CD1c-positive myeloid dendritic cell (primary cell): ENCODE results near the gene ATP8B2.
"Not testable (repeated sequence)": the region's sequence is repeated elsewhere in the genome, so short reads cannot be mapped to it uniquely, and the experiment has no call there.

Experiments
- DNase-seq: peaks from one replicate; pipeline ENCODE4 v3.0.0-alpha.2; 2016; ENCODE audit errors: extremely low spot score

The ATP8B2 gene

GRCh38 chr1:154324669-154325582 lies at the start of gene ATP8B2:
ATP8B2 (plus strand) TSS chr1:154325525; CDS start chr1:154328142, 2,617 bp downstream.
- peak; percentile 60 for DNase-seq

GRCh38 chr1:154276797-154277196 lies 48.5 kb upstream of the ATP8B2 start:
- DNase-seq, result no peak

DNA sequence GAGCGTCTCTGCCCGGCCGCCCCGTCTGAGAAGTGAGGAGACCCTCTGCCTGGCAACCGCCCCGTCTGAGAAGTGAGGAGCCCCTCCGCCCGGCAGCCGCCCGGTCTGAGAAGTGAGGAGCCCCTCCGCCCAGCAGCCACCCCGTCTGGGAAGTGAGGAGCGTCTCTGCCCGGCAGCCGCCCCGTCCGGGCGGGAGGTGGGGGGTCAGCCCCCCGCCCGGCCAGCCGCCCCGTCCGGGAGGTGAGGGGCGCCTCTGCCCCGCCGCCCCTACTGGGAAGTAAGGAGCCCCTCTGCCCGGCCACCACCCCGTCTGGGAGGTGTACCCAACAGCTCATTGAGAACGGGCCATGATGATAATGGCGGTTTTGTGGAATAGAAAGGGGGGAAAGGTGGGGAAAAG lies 37.7 kb upstream of the ATP8B2 start:
- not testable (repeated sequence) for DNase-seq

DNA sequence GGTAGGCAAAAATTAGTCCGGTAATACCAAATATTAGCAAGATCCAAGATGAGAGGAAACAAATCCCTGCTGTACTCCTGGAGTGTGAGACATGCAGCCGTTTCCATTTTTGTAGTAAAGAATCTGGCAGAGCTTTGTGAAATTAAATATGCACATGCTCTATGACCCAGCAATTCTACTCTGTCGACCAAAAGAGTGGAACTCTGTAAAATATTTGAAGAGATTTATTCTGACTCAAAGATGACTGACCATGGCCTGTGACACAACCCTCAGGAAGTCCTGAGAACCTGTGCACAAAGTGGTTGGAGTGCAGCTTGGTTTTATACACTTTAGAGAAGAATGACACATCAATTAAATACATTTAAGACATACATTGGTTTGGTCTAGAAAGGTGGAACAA lies 36.7 kb upstream of the ATP8B2 start:
- no peak for DNase-seq

DNA sequence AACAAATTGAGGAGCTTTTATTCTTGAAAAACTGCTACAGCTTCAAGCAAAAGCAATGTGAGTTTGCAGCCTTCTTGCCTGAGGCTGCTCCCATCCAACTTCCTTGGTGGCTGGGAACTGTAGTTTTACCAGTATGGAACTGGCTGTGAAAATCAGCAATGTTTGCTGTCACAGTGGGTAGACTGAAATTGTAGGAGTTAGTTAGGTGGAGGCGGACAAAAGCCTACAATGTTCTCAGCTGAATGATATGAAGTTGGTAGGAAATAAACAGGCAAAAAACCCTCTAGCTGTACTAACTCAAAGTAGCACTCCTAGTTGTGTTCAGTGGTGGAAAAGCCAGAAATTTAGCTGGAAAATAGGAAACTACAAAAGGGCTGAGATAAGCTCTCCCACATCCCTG lies 34.4 kb upstream of the ATP8B2 start:
- DNase-seq, result no peak

DNA sequence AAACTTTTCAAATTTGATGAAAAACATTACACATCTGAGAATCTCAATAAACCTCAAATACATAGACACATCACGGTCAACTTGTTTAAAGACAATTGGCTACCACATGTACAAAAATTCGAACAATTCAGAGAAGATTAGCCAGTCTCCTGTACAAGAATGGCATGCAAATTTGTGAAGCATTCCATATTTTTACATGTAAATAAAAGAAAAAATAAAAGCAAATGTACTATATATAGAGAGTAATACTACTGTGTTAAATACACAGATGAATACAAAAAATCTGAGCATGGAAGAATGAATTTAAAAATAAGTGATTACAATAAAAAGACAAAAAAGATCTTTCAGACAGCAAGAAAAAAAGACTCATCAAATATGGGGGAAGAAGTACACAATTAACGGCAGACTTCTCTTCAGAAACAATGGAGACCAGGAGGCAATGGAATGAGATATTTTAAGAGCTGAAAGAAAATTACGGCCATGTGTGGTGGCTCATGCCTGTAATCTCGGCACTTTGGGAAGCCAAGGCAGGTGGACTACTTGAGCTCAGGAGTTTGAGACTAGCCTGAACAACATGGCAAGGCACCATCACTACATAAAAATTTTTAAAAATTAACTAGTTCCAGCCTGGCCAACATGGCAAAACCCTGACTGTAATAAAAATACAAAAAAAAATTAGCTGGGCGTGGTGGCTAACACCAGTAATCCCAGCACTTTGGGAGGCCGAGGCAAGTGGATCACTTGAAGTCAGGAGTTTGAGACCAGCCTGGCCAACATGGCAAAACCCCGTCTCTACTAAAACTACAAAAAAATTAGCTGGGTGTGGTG lies 29.7 kb upstream of the ATP8B2 start:
- peak; percentile 12 for DNase-seq

GRCh38 chr1:154301582-154301981 lies 23.7 kb upstream of the ATP8B2 start:
- no peak for DNase-seq

DNA sequence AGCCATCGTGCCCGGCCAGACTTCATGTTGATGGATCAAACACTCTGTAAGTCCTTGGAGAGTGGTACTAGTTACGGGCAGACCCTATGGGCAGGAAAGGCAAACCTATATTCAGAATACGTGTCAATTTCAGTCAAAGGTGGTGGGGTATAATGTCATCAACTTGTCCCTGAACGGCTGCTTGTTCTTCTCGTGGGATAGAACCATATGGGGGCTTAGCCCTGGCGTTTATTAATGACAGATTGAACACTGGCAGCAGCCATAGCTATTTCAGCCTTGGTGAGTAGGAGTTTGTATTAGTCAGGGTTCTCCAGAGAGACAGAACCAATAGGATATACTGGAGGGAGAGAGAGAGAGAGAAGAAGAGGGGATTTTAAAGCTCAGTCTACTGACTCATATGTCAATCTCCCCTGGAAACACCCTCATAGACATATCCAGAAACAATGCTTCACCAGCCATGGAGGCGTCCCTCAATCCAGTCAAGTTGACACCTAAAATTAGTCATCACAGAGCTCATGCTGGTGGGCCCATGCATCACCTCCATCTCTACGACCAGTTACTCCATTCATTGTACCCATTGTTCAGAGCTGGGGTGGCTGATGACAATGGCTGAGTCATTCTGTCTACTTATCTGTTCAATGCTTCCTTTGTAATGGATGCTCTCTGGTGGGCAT lies 20.5 kb upstream of the ATP8B2 start:
- DNase-seq, result no peak

GRCh38 chr1:154306151-154306550 lies 19.2 kb upstream of the ATP8B2 start:
- DNase-seq, result no peak

GRCh38 chr1:154307670-154308270 lies 17.6 kb upstream of the ATP8B2 start:
- not testable (repeated sequence) for DNase-seq

DNA sequence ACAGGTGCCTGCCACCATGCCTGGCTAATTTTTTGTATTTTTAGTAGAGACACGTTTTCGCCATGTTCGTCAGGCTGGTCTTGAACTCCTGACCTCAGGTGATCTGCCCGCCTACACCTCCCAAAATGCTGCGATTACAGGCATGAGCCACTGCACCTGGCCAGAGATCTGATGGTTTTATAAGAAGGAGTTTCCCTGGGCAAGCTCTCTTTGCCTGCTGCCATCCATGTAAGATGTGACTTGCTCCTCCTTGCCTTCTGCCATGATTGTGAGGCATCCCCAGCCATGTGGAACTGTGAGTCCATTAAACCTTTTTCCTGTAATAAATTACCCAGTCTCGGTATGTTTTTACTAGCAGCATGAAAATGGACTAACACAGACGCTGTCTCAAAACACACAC lies 16.2 kb upstream of the ATP8B2 start:
- not testable (repeated sequence) for DNase-seq

DNA sequence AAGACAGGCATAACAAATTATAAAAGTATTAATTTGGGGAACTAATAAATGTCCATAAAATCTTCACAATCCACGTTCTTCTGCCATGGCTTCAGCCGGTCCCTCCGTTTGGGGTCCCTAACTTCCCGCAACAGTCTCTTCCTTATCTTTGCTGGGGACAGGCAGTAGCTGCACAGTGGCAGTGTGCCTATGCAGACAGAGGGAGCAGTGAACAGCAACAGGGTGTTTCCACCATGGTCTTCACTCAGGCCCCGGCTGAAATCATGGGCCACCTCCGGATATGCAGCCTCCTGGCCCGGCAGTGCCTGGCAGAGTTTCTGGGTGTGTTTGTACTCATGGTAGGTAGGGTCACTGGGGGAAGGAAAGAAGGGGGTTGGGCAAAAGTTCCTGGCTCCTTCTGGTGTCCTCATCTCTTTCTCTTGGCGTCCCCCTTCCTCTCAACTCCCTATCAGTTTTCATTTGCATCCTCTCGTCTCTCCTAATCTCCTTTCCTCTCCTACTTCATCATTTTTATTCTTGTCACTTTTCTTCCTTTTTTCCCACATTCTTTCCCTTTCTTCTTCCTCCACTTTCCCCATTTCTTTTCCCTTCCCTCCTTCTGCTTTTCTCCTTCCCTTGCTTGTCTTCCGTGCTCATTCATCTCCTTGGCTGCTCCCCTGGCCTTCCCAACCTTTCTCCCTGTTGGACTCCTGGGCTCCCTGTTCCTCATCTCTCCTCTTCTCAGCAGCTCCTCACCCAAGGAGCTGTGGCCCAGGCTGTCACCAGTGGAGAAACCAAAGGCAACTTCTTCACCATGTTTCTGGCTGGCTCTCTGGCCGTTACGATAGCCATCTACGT lies 12.9 kb upstream of the ATP8B2 start:
- DNase-seq, result not testable (repeated sequence)

DNA sequence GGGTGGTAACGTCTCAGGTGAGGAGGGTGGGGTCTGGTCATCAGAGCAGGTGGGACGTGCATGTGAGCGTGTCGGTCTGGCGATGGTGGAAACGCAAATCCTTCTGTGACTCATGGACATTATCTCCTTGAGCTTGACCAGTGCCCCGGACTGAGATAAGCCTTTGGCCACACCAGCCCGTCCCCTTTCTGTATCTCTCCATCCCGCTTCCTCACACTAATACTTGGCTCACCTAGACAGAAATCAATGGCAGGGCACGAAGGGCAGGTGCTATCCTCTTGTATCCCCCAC lies 12.3 kb upstream of the ATP8B2 start:
- no peak for DNase-seq

- not testable (repeated sequence) for DNase-seq
Observed at GRCh38 chr1:154314226-154314625, 11.1 kb upstream of the ATP8B2 start.

DNA sequence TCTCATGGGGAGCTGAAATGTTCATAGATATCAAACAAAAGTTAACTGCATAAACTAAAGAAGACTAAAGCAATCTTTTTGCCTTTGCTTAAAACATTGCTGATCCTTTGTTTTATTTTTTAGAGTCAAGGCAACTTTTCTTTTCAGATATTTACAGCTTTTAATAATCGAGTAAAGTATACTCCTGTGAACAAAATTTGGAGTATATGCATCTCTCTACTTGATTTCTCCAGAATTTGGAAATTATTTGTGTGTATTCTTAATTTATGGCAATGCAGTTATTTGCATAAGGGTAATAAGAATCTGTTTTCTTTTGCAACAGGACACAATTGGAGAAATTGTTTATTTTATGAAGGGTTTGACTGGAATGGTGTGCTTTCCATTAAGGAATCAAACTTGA lies 8.6 kb upstream of the ATP8B2 start:
- no peak for DNase-seq

- DNase-seq, result no peak
Observed at GRCh38 chr1:154318386-154318785, 6.9 kb upstream of the ATP8B2 start.

DNA sequence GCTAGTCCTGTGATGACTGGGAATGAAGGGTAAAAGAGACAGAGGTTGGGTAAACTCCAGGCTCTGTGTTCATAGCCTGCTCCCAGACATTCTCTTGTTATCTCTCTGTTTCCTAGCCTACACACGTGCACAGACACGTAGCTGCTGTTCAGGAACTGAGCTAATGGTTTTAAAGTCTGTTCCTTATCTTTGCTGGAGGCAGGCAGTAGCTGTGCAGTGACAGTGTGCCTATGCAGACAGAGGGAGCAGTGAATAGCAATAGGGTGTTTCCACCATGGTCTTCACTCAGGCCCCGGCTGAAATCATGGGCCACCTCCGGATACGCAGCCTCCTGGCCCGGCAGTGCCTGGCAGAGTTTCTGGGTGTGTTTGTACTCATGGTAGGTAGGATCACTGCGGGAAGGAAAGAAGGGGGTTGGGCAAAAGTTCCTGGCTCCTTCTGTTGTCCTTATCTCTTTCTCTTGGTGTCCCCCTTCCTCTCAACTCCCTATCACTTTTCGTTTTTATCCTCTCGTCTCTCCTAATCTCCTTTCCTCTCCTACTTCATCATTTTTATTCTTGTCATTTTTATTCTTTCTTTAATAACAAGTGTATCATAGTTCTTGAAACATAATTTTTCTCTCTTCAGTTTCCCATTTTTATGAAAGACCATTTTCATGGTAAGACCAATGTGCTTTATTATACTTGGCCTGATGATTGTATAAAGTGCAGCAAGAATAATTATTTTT lies 4.3 kb upstream of the ATP8B2 start, which contains the start of gene AQP10:
Gene AQP10 (plus strand): TSS at position 212 of the 727 bp plus-strand sequence. CDS start 63 bp downstream, at position 275.
- DNase-seq, result peak; percentile 45

DNA sequence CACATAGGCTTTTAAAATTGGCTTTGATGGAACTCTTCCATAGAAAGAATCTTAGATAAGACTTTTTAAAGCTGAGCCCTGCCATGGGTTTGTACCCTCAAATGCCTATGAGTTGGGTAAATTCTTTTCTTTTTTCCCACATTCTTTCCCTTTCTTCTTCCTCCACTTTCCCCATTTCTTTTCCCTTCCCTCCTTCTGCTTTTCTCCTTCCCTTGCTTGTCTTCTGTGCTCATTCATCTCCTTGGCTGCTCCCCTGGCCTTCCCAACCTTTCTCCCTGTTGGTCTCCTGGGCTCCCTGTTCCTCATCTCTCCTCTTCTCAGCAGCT lies 3.8 kb upstream of the ATP8B2 start:
- DNase-seq, result not testable (repeated sequence)

- no peak for DNase-seq
Observed at GRCh38 chr1:154323493-154323892, 1.8 kb upstream of the ATP8B2 start.

GRCh38 chr1:154324241-154324640 lies 1.1 kb upstream of the ATP8B2 start:
- DNase-seq, result peak; percentile 9
